Measurements from ENCODE around the gene CCDC27.
"Not testable (repeated sequence)": the region's sequence is repeated elsewhere in the genome, so short reads cannot be mapped to it uniquely, and the experiment has no call there.

Gene CCDC27

GRCh38 chr1:3796215-3797061 is 44.2 kb downstream of the CCDC27 start, which contains the start of gene LRRC47:
Gene LRRC47, minus strand, starts transcription at chr1:3796498. Its CDS starts 22 bp downstream, at chr1:3796476.
- peak; percentile 100 for ATAC-seq
- no peaks in the 10 kb centered on the region for H3K36me3 Mint-ChIP-seq
- H3K4me3 Mint-ChIP-seq: peak within 1 kb of the TSS; percentile 87
- peak within 1 kb of the TSS; percentile 82 for H3K27ac Mint-ChIP-seq
- H3K4me1 Mint-ChIP-seq: peaks cover 38% of the 10 kb centered on the region
- no peaks in the 10 kb centered on the region for H3K9me3 Mint-ChIP-seq
- no peaks in the 10 kb centered on the region for H3K27me3 Mint-ChIP-seq

- ATAC-seq: no peak
- no peaks in the 10 kb centered on the region for H3K9me3 Mint-ChIP-seq
- peaks cover 14% of the 10 kb centered on the region for H3K27me3 Mint-ChIP-seq
- no peaks in the 10 kb centered on the region for H3K36me3 Mint-ChIP-seq
- no peak overlapping the region for H3K4me3 Mint-ChIP-seq
- peak overlapping the region; percentile 72 for H3K27ac Mint-ChIP-seq
- H3K4me1 Mint-ChIP-seq: peaks cover 38% of the 10 kb centered on the region
These were observed 47.9 kb downstream of the CCDC27 start for GRCh38 chr1:3799976-3800685.

DNA sequence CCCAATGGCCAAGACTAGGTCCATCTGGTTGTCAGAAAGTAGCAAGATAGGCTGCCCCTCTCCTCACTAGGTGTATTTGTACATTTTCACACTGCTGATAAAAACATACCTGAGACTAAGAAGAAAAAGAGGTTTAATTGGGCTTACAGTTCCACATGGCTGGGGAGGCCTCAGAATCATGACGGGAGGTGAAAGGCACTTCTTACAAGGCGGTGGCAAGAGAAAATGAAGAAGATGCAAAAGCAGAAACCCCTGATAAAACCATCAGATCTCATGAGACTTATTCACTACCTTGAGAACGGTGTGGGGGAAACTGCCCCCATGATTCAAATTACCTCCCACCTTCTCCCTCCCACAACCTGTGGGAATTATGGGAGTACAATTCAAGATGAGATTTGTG is 48.5 kb downstream of the CCDC27 start:
- not testable (repeated sequence) for H3K36me3 Mint-ChIP-seq, ATAC-seq, H3K9me3 Mint-ChIP-seq
- Mint-ChIP-seq H3K27ac (peak overlapping the region; percentile 72), H3K4me3 (peak overlapping the region; percentile 23), H3K27me3 (peaks cover 21% of the 10 kb centered on the region), H3K4me1 (peaks cover 42% of the 10 kb centered on the region)

DNA sequence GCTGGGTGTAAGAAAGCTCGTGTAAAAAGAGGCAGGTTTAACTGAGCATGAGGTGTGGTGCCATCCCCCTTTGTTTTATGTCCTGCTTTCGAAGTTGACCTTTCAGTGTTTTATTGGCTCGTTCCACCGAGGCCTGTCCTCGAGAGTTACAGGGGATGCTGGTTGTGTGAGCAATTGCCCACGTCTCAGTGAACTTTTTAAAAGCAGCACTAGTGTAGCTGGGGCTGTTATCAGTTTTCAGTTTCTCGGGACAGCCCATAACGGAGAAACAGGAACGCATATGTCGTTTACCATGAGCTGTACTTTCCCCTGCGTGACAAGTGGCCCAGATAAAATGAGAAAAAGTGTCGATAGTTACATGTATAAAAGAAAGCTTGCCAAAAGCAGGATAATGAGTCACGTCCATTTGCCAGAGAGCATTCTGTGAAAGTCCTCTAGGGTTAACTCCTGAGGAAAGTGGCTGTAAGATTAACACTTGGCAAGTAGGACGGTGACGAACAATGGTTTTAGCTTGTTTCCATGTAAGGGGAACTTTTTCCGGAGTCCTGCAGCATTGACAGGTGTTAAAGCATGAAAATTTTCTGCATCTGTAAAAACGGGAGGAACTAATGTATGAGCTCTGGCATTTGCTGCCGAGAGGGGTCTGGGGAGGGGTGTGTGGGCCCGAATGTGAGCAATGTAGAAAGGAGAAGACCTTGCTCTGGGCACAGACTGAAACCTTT is 51.8 kb downstream of the CCDC27 start:
- Mint-ChIP-seq H3K4me3 (peak overlapping the region; percentile 28), H3K36me3 (no peaks in the 10 kb centered on the region)

GRCh38 chr1:3804627-3804944 is 52.3 kb downstream of the CCDC27 start:
- Mint-ChIP-seq H3K4me3 (peak overlapping the region; percentile 28), H3K27ac (peak overlapping the region; percentile 78), H3K27me3 (peaks cover 32% of the 10 kb centered on the region), H3K4me1 (peaks cover 31% of the 10 kb centered on the region)
- ATAC-seq: peak; percentile 34
- not testable (repeated sequence) for H3K36me3 Mint-ChIP-seq, H3K9me3 Mint-ChIP-seq

More for the DNA sequence above, 51.8 kb downstream of the CCDC27 start:
- Mint-ChIP-seq H3K27me3 (peaks cover 32% of the 10 kb centered on the region), H3K27ac (peak overlapping the region; percentile 78), H3K4me1 (peaks cover 31% of the 10 kb centered on the region), H3K9me3 (peaks cover 7% of the 10 kb centered on the region)
- ATAC-seq: peak; percentile 58

- H3K27me3 Mint-ChIP-seq: peaks cover 32% of the 10 kb centered on the region
- no peaks in the 10 kb centered on the region for H3K36me3 Mint-ChIP-seq
- H3K27ac Mint-ChIP-seq: peak overlapping the region; percentile 78
- peak overlapping the region; percentile 7 for H3K4me3 Mint-ChIP-seq
- H3K9me3 Mint-ChIP-seq: peaks cover 7% of the 10 kb centered on the region
- peaks cover 31% of the 10 kb centered on the region for H3K4me1 Mint-ChIP-seq
- ATAC-seq: no peak
These were observed 52.8 kb downstream of the CCDC27 start for GRCh38 chr1:3805038-3805437.

- no peak for ATAC-seq
- Mint-ChIP-seq H3K36me3 (no peaks in the 10 kb centered on the region), H3K4me1 (peaks cover 22% of the 10 kb centered on the region)
These were observed 55.5 kb downstream of the CCDC27 start for GRCh38 chr1:3807769-3808168.

DNA sequence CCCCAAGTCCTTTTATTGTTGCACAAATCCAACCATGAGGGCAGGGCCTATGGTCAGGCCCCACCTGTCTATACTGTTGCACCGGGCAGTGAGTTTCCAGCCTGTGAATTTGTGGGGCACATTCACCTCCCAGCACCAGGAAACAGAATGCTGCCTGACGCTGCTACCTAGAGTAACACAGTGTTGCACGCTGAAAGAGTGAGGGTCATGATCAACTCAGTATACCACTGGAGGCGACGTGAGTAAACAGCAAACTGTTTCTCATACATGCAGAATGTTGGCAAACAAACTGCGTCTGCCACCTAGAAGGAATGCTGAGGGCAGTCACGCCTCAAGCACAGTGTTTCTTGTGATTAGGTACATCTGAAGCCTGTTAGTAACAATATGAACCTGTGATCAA is 57.4 kb downstream of the CCDC27 start:
- peaks cover 23% of the 10 kb centered on the region for H3K27me3 Mint-ChIP-seq

More at GRCh38 chr1:3807769-3808168, 55.5 kb downstream of the CCDC27 start:
- Mint-ChIP-seq H3K9me3 (peaks cover 7% of the 10 kb centered on the region), H3K27me3 (peaks cover 31% of the 10 kb centered on the region), H3K4me3 (no peak overlapping the region), H3K27ac (no peak overlapping the region)

GRCh38 chr1:3810149-3810761 is 58.0 kb downstream of the CCDC27 start:
- not testable (repeated sequence) for H3K27ac Mint-ChIP-seq, H3K4me3 Mint-ChIP-seq, ATAC-seq, H3K4me1 Mint-ChIP-seq, H3K9me3 Mint-ChIP-seq
- Mint-ChIP-seq H3K27me3 (peaks cover 17% of the 10 kb centered on the region), H3K36me3 (peaks cover 15% of the 10 kb centered on the region)

More for the DNA sequence above, 57.4 kb downstream of the CCDC27 start:
- Mint-ChIP-seq H3K36me3 (peaks cover 10% of the 10 kb centered on the region), H3K4me3 (no peak overlapping the region), H3K4me1 (peaks cover 15% of the 10 kb centered on the region), H3K27ac (no peak overlapping the region), H3K9me3 (peaks cover 7% of the 10 kb centered on the region)
- no peak for ATAC-seq

GRCh38 chr1:3811595-3811911 is 59.3 kb downstream of the CCDC27 start:
- Mint-ChIP-seq H3K9me3 (peaks cover 3% of the 10 kb centered on the region), H3K36me3 (peaks cover 27% of the 10 kb centered on the region), H3K27ac (no peak overlapping the region), H3K4me1 (peaks cover 7% of the 10 kb centered on the region), H3K27me3 (peaks cover 6% of the 10 kb centered on the region), H3K4me3 (no peak overlapping the region)
- peak; percentile 74 for ATAC-seq

GRCh38 chr1:3814065-3814464 is 61.8 kb downstream of the CCDC27 start:
- H3K9me3 Mint-ChIP-seq: no peaks in the 10 kb centered on the region
- ATAC-seq: no peak
- H3K27me3 Mint-ChIP-seq: no peaks in the 10 kb centered on the region
- H3K4me1 Mint-ChIP-seq: peaks cover 7% of the 10 kb centered on the region
- H3K4me3 Mint-ChIP-seq: no peak overlapping the region
- no peak overlapping the region for H3K27ac Mint-ChIP-seq
- H3K36me3 Mint-ChIP-seq: peaks cover 44% of the 10 kb centered on the region

DNA sequence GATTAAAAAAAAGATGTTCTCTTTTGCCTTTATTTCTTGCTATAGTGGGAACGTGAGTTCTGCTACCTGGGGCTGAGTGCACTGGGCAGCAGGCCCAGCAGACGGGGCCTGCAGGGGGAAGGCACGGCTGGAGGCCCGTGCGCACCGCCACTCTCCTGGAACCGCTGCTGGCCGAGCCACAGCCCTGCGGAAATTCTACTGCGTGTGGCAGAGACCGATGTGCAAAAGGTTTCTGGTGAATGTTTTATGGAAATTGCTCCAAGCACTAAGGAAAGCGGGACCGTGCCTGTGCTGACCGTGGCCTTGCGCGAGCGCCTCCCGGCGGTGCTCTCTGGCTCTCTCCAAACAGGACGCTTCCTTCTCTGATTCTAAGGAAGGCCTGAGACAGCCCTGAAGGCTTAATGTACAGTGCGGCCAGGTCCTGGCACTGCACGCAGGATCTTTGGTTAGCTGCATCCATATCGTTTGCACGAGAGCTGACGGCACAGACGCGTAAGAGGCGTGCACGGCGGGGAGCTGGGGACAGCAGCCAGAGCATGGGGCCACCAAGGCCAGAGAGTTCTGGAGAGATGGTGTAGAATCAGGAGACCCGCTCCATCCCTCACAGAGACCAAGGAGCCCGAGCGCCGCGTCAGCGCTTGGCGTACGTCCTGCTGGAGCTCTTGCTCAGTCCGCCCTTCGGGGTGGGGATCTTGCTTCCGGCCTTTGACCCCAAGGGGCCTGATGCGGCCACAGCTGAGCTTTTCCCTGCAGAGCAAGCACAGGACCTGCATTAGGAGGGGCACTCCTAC is 62.7 kb downstream of the CCDC27 start:
- Mint-ChIP-seq H3K27me3 (no peaks in the 10 kb centered on the region), H3K27ac (no peak overlapping the region), H3K4me3 (no peak overlapping the region), H3K9me3 (no peaks in the 10 kb centered on the region), H3K4me1 (peaks cover 12% of the 10 kb centered on the region), H3K36me3 (peaks cover 53% of the 10 kb centered on the region)
- no peak for ATAC-seq

DNA sequence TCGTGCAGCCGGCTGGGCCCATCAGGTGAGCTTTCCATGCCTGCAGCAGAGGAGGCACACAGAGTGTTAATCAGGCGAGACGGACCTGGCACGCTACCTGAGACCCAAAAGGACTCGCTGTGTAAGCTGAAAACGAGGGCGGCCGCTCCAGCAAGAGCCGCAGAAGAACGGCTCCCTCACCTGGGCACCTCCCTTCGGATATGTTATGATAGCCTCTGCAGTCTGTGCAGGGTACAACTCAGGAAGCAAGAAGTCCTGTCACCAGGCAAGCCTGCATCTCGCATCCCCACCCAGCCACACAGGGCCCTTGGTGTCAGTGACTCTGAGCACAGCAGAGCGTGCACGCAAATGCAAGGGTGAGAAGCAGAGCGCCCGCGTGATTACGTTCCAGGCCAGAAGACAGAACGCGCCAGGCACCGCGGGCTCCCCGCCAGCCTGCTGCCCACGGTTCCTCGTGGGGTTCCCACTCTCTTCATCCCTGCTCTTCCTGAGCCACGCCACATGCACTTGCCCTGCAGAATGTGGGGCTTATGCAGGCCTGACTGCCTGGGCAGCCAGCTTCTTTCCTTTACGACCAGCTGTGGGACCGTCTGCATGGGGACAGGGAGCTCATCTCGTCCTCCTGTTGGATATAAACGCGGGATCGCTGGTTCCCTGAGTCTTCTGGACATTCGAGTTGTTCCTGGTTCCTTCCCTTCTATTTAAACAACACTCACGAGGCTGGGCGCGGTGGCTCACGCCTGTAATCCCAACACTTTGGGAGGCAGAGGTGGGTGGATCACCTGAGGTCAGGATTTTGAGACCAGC is 64.3 kb downstream of the CCDC27 start:
- Mint-ChIP-seq H3K27me3 (no peaks in the 10 kb centered on the region), H3K27ac (no peak overlapping the region), H3K36me3 (peaks cover 68% of the 10 kb centered on the region), H3K4me3 (no peak overlapping the region), H3K9me3 (no peaks in the 10 kb centered on the region), H3K4me1 (peaks cover 8% of the 10 kb centered on the region)
- no peak for ATAC-seq

Data from stimulated activated memory B cell treated with anti-CD40 and anti-IgM and Interleukin-4, amounts not matched to agents 10 μg/mL and 1 μg/mL and 100 μg/mL, for 72 hours (primary cell).